NB4 (cell line): ENCODE data around the gene IL10RB.

Source experiments
- MYC ChIP-seq: IDR thresholded peaks from 2 replicates; pipeline ENCODE4 v1.6.1; 2011; ENCODE audit warnings: low read depth, low read length
- POLR2A ChIP-seq: IDR thresholded peaks from 2 replicates; pipeline ENCODE4 v1.6.1; 2011; ENCODE audit warnings: mild to moderate bottlenecking; ENCODE audit not compliant: insufficient read length; ENCODE audit errors: extremely low read depth
- TF ChIP-seq, protein P1 (sequence below): IDR thresholded peaks from one replicate; pipeline ENCODE4 v1.5.1; 2012; ENCODE audit warnings: low read depth, low read length
- TF ChIP-seq, protein P2 (sequence below): IDR thresholded peaks from 2 replicates; pipeline ENCODE4 v1.6.1; 2011; ENCODE audit warnings: low read depth, low read length

GRCh38 chr21:33229784-33230544 is 36.2 kb upstream of the IL10RB start, which contains the start of gene IFNAR2:
- TF ChIP-seq, protein P1, sequence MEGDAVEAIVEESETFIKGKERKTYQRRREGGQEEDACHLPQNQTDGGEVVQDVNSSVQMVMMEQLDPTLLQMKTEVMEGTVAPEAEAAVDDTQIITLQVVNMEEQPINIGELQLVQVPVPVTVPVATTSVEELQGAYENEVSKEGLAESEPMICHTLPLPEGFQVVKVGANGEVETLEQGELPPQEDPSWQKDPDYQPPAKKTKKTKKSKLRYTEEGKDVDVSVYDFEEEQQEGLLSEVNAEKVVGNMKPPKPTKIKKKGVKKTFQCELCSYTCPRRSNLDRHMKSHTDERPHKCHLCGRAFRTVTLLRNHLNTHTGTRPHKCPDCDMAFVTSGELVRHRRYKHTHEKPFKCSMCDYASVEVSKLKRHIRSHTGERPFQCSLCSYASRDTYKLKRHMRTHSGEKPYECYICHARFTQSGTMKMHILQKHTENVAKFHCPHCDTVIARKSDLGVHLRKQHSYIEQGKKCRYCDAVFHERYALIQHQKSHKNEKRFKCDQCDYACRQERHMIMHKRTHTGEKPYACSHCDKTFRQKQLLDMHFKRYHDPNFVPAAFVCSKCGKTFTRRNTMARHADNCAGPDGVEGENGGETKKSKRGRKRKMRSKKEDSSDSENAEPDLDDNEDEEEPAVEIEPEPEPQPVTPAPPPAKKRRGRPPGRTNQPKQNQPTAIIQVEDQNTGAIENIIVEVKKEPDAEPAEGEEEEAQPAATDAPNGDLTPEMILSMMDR: no peak
- peak; percentile 65 for TF ChIP-seq POLR2A
- no peak for TF ChIP-seq MYC
- TF ChIP-seq, protein P2, sequence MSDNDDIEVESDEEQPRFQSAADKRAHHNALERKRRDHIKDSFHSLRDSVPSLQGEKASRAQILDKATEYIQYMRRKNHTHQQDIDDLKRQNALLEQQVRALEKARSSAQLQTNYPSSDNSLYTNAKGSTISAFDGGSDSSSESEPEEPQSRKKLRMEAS: 0 out of 2 replicates have a peak, but pooled peaks have one; percentile 2
